H1 (cell line): ENCODE data around the gene SLCO4A1. TPM values are rescaled to one million over a fixed set of nuclear protein-coding genes. Genes with fewer than 3 reads are reported as not detected.

Experiments
- CTCF ChIA-PET: fragments of 300-600 bp; sonication (Branson Sonifier 250); formaldehyde crosslinking; loops from one replicate; lab custom pipeline; 2021; ENCODE audit not compliant: partially characterized antibody; lab: Charles Lee
- POLR2A ChIA-PET: fragments of 300-600 bp; sonication (Branson Sonifier 250); formaldehyde crosslinking; loops from one replicate; lab custom pipeline; 2021; ENCODE audit warnings: inconsistent platforms; ENCODE audit not compliant: partially characterized antibody; lab: Charles Lee
- DNase-seq, 2 experiments: peaks; one replicate each; pipeline versions ENCODE4 v3.0.0 to v3.0.0-alpha.2; 2010 to 2022; ENCODE audit warnings: low spot score in 2 of 2, low read depth in 1 of 2, mixed read lengths in 1 of 2
- FAIRE-seq: peaks from 2 replicates; lab custom pipeline; 2011; peaks lifted over from hg19 to GRCh38; lab: Jason Lieb, UNC
- H2AFZ ChIP-seq: 2 replicates; pipeline ENCODE4 v1.8.1; 2012; ENCODE audit warnings: low read length, inconsistent platforms
- H2AK5ac ChIP-seq: 2 replicates; pipeline ENCODE4 v1.6.1; 2013; ENCODE audit warnings: low read depth, low read length
- H2BK120ac ChIP-seq: replicated peaks from 2 replicates; pipeline ENCODE3; 2013; ENCODE audit warnings: low read depth, low read length, inconsistent platforms
- H2BK12ac ChIP-seq: 2 replicates; pipeline ENCODE4 v1.6.1; 2013; ENCODE audit warnings: low read depth, low read length
- H2BK15ac ChIP-seq: 2 replicates; pipeline ENCODE4 v1.6.1; 2013; ENCODE audit warnings: low read length
- H2BK20ac ChIP-seq: 2 replicates; pipeline ENCODE4 v1.6.1; 2013; ENCODE audit warnings: low read length
- H2BK5ac ChIP-seq: 2 replicates; pipeline ENCODE4 v1.6.1; 2013; ENCODE audit warnings: low read depth, low read length
- H3K14ac ChIP-seq: 2 replicates; pipeline ENCODE4 v1.6.1; 2013; ENCODE audit warnings: inconsistent platforms; ENCODE audit not compliant: insufficient read length
- H3K18ac ChIP-seq: 2 replicates; pipeline ENCODE4 v1.6.1; 2013; ENCODE audit warnings: low read length; ENCODE audit errors: extremely low read depth
- H3K23ac ChIP-seq: 2 replicates; pipeline ENCODE4 v1.6.1; 2013; ENCODE audit warnings: inconsistent platforms; ENCODE audit not compliant: insufficient read length
- H3K23me2 ChIP-seq: 2 replicates; pipeline ENCODE4 v1.6.1; 2013; ENCODE audit warnings: low read depth, low read length
- H3K27ac ChIP-seq: 2 replicates; pipeline ENCODE4 v1.6.1; 2011; ENCODE audit warnings: low read depth, low read length, inconsistent platforms
- H3K27me3 ChIP-seq, 4 experiments: replicated peaks in 1 of 4; 1 replicate in 1 of 4; 2 replicates in 3 of 4; pipeline versions ENCODE4 v1.6.1 to v1.8.1; 2011 to 2013; ENCODE audit warnings: low read length in 3 of 4, mild to moderate bottlenecking in 3 of 4, inconsistent platforms in 2 of 4, mixed read lengths in 2 of 4, moderate library complexity in 1 of 4; ENCODE audit not compliant: control insufficient read depth in 3 of 4, insufficient read depth in 3 of 4; ENCODE audit errors: extremely low read depth in 1 of 4
- H3K36me3 ChIP-seq, 4 experiments: 2 replicates each; pipeline versions ENCODE4 v1.6.1 to v1.8.1; 2011 to 2013; ENCODE audit warnings: mild to moderate bottlenecking in 4 of 4, low read length in 3 of 4, moderate library complexity in 2 of 4, control low read depth in 1 of 4, inconsistent platforms in 1 of 4; ENCODE audit not compliant: insufficient read depth in 4 of 4, control insufficient read depth in 2 of 4
- H3K4ac ChIP-seq: replicated peaks from 2 replicates; pipeline ENCODE3; 2013; ENCODE audit warnings: low read length, low read depth, mixed read lengths, inconsistent platforms; ENCODE audit not compliant: insufficient read length
- H3K4me1 ChIP-seq, 4 experiments: replicated peaks in 1 of 4; 1 replicate in 1 of 4; 2 replicates in 3 of 4; pipeline versions ENCODE4 v1.6.1 to v1.8.1; 2011 to 2013; ENCODE audit warnings: low read length in 3 of 4, inconsistent platforms in 2 of 4, mixed read lengths in 1 of 4; ENCODE audit not compliant: insufficient read depth in 4 of 4, control insufficient read depth in 3 of 4
- H3K4me2 ChIP-seq, 2 experiments: 2 replicates each; pipeline versions ENCODE4 v1.6.1 to v1.8.1; 2011 to 2013; ENCODE audit warnings: low read depth in 2 of 2, low read length in 2 of 2, control low read depth in 1 of 2, inconsistent platforms in 1 of 2, mild to moderate bottlenecking in 1 of 2; ENCODE audit not compliant: insufficient read depth in 1 of 2
- H3K4me3 ChIP-seq, 4 experiments: fragments of 200-600, 300-600 bp in 1 of 4; sonication (generic), shearing (Covaris generic), sonication (Bioruptor Twin) in 1 of 4; 2 replicates each; pipeline versions ENCODE4 v1.5.1 to v1.8.1; 2011 to 2016; ENCODE audit warnings: low read length in 4 of 4, low read depth in 3 of 4, control low read depth in 2 of 4, inconsistent platforms in 2 of 4, mild to moderate bottlenecking in 2 of 4, mixed read lengths in 1 of 4, moderate library complexity in 1 of 4; ENCODE audit not compliant: insufficient read depth in 2 of 4; ENCODE audit errors: extremely low read depth in 1 of 4
- H3K56ac ChIP-seq: replicated peaks from 2 replicates; pipeline ENCODE3; 2013; ENCODE audit warnings: low read depth, mild to moderate bottlenecking, mixed read lengths, low read length, inconsistent platforms; ENCODE audit not compliant: insufficient read length
- H3K79me1 ChIP-seq: 2 replicates; pipeline ENCODE4 v1.6.1; 2013; ENCODE audit warnings: low read depth, low read length, control low read depth
- H3K79me2 ChIP-seq, 2 experiments: 2 replicates each; pipeline versions ENCODE4 v1.6.1 to v1.8.1; 2012 to 2013; ENCODE audit warnings: low read length in 2 of 2, mild to moderate bottlenecking in 2 of 2, inconsistent platforms in 1 of 2; ENCODE audit not compliant: insufficient read depth in 2 of 2, control insufficient read depth in 1 of 2
- H3K9ac ChIP-seq, 4 experiments: replicated peaks in 1 of 4; 1 replicate in 1 of 4; 2 replicates in 3 of 4; pipeline versions ENCODE4 v1.6.1 to v1.8.1; 2011 to 2013; ENCODE audit warnings: low read depth in 3 of 4, low read length in 3 of 4, control low read depth in 2 of 4, mild to moderate bottlenecking in 2 of 4, moderate library complexity in 2 of 4, inconsistent platforms in 1 of 4; ENCODE audit errors: extremely low read depth in 1 of 4
- H3K9me3 ChIP-seq, 2 experiments: 2 replicates each; pipeline versions ENCODE4 v1.6.1 to v1.8.1; 2012 to 2013; ENCODE audit warnings: mild to moderate bottlenecking in 2 of 2, moderate library complexity in 2 of 2, control low read depth in 1 of 2, inconsistent platforms in 1 of 2, low read depth in 1 of 2, low read length in 1 of 2, mixed read lengths in 1 of 2; ENCODE audit not compliant: insufficient read depth in 2 of 2
- H4K20me1 ChIP-seq, 2 experiments: replicated peaks in 1 of 2; 2 replicates each; pipeline versions ENCODE3 to v1.8.1; 2011 to 2013; ENCODE audit warnings: inconsistent platforms in 2 of 2, low read length in 2 of 2, mild to moderate bottlenecking in 1 of 2; ENCODE audit not compliant: insufficient read depth in 2 of 2, control insufficient read depth in 1 of 2
- H4K5ac ChIP-seq: 2 replicates; pipeline ENCODE4 v1.6.1; 2013; ENCODE audit warnings: low read length, low read depth, mixed read lengths, inconsistent platforms; ENCODE audit not compliant: insufficient read length
- H4K8ac ChIP-seq: 2 replicates; pipeline ENCODE4 v1.8.0; 2013; ENCODE audit warnings: mild to moderate bottlenecking, moderate library complexity, low read length, inconsistent platforms; ENCODE audit not compliant: insufficient read depth; ENCODE audit errors: extremely low read depth
- H4K91ac ChIP-seq: replicated peaks from 2 replicates; pipeline ENCODE3; 2013; ENCODE audit warnings: low read length, mixed read lengths, inconsistent platforms; ENCODE audit not compliant: insufficient read length
- KDM4A ChIP-seq: IDR thresholded peaks from one replicate; pipeline ENCODE4 v1.7.1; 2012; ENCODE audit warnings: low read depth, mild to moderate bottlenecking, moderate library complexity, low read length, inconsistent platforms; ENCODE audit not compliant: severe bottlenecking
- RAD21 ChIP-seq, 2 experiments: IDR thresholded peaks in 1 of 2; conservative IDR thresholded peaks in 1 of 2; 2 replicates each; pipeline ENCODE4 v1.6.1; 2011; ENCODE audit warnings: low read depth in 2 of 2, low read length in 2 of 2, improper control_type of control experiment in 1 of 2, inconsistent platforms in 1 of 2, mild to moderate bottlenecking in 1 of 2, moderate library complexity in 1 of 2
- SIX5 ChIP-seq: IDR thresholded peaks from 2 replicates; pipeline ENCODE4 v1.6.1; 2011; ENCODE audit warnings: mild to moderate bottlenecking, low read depth, low read length
- WGBS, 2 experiments: shearing (Covaris generic) in 1 of 2; methylation state at CpG; one replicate each; pipeline versions ENCODE4 v1.1.6 to v1.1.7; 2013 to 2015; ENCODE audit warnings: low lambda C conversion rate in 2 of 2, mixed read lengths in 2 of 2, inconsistent platforms in 1 of 2, low coverage in 1 of 2, missing lambda C conversion rate in 1 of 2; ENCODE audit not compliant: insufficient replicate concordance in 2 of 2, insufficient coverage in 1 of 2, insufficient read length in 1 of 2; ENCODE audit errors: extremely low coverage in 1 of 2, missing lambda C conversion rate in 1 of 2; 5-methylcytosine and 5-hydroxymethylcytosine counted together
- polyA plus RNA-seq, 7 experiments: library from polyadenylated mRNA; depleted of rRNA in 3 of 7; stranded (reverse) in 5 of 7; unstranded in 2 of 7; fragments of >200 nt in 5 of 7; fragments of 200-250 nt in 2 of 7; gene quantifications; 1 replicate in 5 of 7; 2 replicates in 1 of 7; 4 replicates in 1 of 7; pipeline versions ENCODE4 v1.2.1 to v1.2.3, GENCODE V29; 2011 to 2013; ENCODE audit warnings: missing spikeins in 2 of 7, mixed read lengths in 2 of 7
- total RNA-seq: library from RNA; stranded (reverse); fragmentation: NEBNext Ultra II Directional; extraction: Animal tissue kit (Norgen Biotek cat#: 25700); gene quantifications from 2 replicates; pipeline ENCODE4 v1.2.1, GENCODE V29; 2021

SLCO4A1 gene
- total and polyA plus RNA-seq, 2 of the 8 experiments (the other 6 are each of a cell fraction or from before 2014, with no cell fraction given) = 10.5 to 18.5 TPM

- H3K23ac ChIP-seq = no peak overlapping the region
- no peak for FAIRE-seq
- H3K36me3 ChIP-seq = no peaks in the 10 kb centered on the region
- no peak overlapping the region for H3K4ac ChIP-seq
- no peak for DNase-seq
- ChIA-PET POLR2A (no interaction called here), CTCF (interaction anchor here (0.8 to 2.3 kb wide), 8 partner anchors 9 to 119 kb away, joined by 3 to 11 read pairs (median 3); no protein-coding TSS in a partner anchor)
- H3K4me3 ChIP-seq = no peak overlapping the region
- no peak overlapping the region for H2AK5ac ChIP-seq
- no peak overlapping the region for H2AFZ ChIP-seq
- no peak overlapping the region for H2BK20ac ChIP-seq
- peaks cover 0 to 8% (median 4%) of the 10 kb centered on the region in 4 experiments; a peak in 5 of 7 replicates for H3K27me3 ChIP-seq
- no peak overlapping the region for H2BK12ac ChIP-seq
- peaks cover 2% of the 10 kb centered on the region; the same call in 1 of the 2 replicates for H3K23me2 ChIP-seq
- no peak overlapping the region for H3K27ac ChIP-seq
- H3K4me1 ChIP-seq = peaks cover 0 to 5% (median 5%) of the 10 kb centered on the region in 4 experiments; a peak in 5 of 7 replicates
- no peak overlapping the region for H4K5ac ChIP-seq
- no peak overlapping the region for H3K4me2 ChIP-seq
- H3K79me1 ChIP-seq = no peaks in the 10 kb centered on the region
- H2BK15ac ChIP-seq = no peak overlapping the region
- no peaks in the 10 kb centered on the region for H4K20me1 ChIP-seq
- no peak overlapping the region for H2BK120ac ChIP-seq
- no peak overlapping the region for H3K9ac ChIP-seq
- no peak overlapping the region for H3K18ac ChIP-seq
- no peaks in the 10 kb centered on the region for H3K79me2 ChIP-seq
- H4K91ac ChIP-seq = no peak overlapping the region
- no peaks in the 10 kb centered on the region for H3K9me3 ChIP-seq
- H2BK5ac ChIP-seq = no peak overlapping the region
- whole genome bisulfite sequencing, 2 experiments = 89% methylated on average over 23 of the region's 25 CpGs; no CpG with 5 or more reads in 1 of the 2 experiments
- H4K8ac ChIP-seq = no peak overlapping the region
- H3K14ac ChIP-seq = no peak overlapping the region
- no peak overlapping the region for H3K56ac ChIP-seq
- no peak for TF ChIP-seq RAD21 (IDR thresholded peaks at IDR 0.05 in 1 of 2, conservative IDR thresholded peaks at IDR 0.05 in 1 of 2; ENCODE audit: low read depth in 2 of 2, low read length in 2 of 2)
- TF ChIP-seq SIX5 = no peak
- no peak for TF ChIP-seq KDM4A
Observed at GRCh38 chr20:62702895-62703852, 60.9 kb downstream of the SLCO4A1 start.
